Subcutaneous adipose tissue (tissue), 4 donors: ENCODE results near the gene S100Z. TPM values are rescaled to one million over a fixed set of nuclear protein-coding genes. Genes with fewer than 3 reads are reported as not detected.

Experiments
- total RNA-seq, 4 donors: library from RNA; depleted of rRNA; stranded (reverse); fragments of >200 nt; gene quantifications; one replicate each; pipeline ENCODE4 v1.1.0, GENCODE V29; 2016
- TF ChIP-seq, protein P1 (sequence below): fragments of 450-650 bp; IDR thresholded peaks from one replicate; pipeline ENCODE4 v1.5.1; 2016; ENCODE audit warnings: low read depth, mild to moderate bottlenecking, control low read depth, antibody characterized with exemption, moderate library complexity

S100Z gene
- total RNA-seq, 4 donors from 2014 or later = 2.5 TPM; not detected in 3

DNA sequence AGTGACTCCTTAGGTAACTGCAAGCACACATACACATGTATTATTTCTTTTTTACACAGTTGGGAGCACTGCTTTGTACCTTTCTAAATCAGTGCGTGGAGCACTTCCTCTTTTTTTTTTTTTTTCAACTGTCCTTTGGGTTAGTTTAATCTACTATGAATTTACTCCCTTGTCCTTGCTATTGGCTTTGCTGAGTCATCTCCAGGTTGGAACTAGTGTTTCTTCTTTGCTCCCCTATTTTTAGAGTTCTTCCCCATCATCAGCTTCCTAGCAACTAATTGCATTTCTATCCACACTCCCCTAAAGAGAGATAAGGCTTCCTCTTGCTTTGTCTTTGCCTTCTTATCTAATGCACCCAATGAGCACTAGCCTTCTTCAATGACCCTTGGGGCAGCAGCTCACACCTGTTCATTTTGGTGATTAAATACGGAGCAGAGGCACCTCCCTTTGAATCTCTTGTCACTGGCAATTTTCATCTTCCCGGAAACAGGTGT is 24.3 kb downstream of the S100Z start:
- TF ChIP-seq, protein P1, sequence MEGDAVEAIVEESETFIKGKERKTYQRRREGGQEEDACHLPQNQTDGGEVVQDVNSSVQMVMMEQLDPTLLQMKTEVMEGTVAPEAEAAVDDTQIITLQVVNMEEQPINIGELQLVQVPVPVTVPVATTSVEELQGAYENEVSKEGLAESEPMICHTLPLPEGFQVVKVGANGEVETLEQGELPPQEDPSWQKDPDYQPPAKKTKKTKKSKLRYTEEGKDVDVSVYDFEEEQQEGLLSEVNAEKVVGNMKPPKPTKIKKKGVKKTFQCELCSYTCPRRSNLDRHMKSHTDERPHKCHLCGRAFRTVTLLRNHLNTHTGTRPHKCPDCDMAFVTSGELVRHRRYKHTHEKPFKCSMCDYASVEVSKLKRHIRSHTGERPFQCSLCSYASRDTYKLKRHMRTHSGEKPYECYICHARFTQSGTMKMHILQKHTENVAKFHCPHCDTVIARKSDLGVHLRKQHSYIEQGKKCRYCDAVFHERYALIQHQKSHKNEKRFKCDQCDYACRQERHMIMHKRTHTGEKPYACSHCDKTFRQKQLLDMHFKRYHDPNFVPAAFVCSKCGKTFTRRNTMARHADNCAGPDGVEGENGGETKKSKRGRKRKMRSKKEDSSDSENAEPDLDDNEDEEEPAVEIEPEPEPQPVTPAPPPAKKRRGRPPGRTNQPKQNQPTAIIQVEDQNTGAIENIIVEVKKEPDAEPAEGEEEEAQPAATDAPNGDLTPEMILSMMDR = no peak

- TF ChIP-seq, protein P1 = no peak
Observed at GRCh38 chr5:76888733-76889300, 39.0 kb downstream of the S100Z start.

- TF ChIP-seq, protein P1 = no peak
Observed at GRCh38 chr5:76893294-76893693, 43.5 kb downstream of the S100Z start.

DNA sequence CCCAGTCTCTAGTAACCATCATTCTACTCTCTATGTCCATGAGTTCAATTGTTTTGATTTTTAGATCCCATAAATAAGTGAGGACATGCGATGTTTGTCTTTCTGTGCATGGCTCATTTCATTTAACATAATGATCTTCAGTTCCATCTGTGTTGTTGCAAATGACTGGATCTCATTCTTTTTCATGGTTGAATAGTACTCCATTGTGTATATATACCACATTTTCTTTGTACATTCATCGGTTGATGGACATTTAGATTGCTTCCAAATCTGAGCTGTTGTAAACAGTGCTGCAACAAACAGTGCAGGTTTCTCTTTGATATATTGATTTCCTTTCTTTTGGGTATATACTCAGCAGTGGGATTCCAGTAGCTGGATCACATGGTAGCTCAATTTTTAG is 46.4 kb downstream of the S100Z start:
- TF ChIP-seq, protein P1 = no peak

DNA sequence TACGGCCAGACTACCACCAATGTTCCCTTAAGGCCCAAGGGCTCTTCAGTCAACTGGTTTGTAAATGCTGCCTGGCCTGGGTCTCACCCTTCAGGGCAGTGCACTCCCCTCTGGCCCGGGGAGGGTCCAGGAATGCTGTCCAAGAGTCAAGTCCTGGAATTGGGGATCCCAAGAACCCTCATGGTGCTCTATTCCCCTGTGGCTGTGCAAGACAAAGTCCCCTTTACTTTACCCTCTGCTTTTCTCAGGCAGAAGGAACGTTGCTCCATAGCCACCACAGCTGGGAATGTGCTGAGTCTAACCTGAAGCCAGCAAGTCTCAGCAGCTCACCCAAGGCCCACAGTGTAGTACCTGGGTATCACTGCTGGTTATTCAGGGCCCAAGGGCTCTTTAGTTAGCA is 51.7 kb downstream of the S100Z start:
- TF ChIP-seq, protein P1 = no peak

DNA sequence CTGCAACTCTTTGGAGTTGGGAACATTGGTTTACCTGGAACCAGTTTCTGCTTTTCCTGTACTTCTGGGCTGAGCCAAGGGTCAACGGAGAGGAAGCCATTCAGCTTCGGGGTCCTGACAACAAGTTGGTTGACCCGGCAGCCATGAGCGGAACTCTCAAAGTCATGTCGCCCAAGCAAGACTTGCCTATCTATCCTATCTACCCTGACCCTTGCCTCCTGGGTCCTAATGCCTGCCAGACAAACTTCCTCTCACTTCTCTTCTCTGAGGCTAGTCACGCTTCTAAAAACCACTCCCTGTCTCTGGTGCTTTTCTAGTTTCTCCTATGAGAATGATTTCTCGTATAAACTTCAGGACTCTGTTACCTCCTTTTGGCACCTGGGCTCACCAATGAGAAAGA is 58.4 kb downstream of the S100Z start:
- TF ChIP-seq, protein P1 = no peak

GRCh38 chr5:76918539-76918938 is 68.7 kb downstream of the S100Z start:
- TF ChIP-seq, protein P1 = no peak
